ENCODE data around the gene ARHGAP28. TPM values are rescaled to one million over a fixed set of nuclear protein-coding genes. Genes with fewer than 3 reads are reported as not detected.
A peak's percentile ranks its signal among the peaks of the same experiment; 100 is the strongest.

ARHGAP28 gene
- 8.3 TPM for polyA plus RNA-seq (2013, experiment 1 of 2)
- polyA plus RNA-seq (2013, experiment 2 of 2), result 8.3 TPM

GRCh38 chr18:6729247-6730091, at the start of gene ARHGAP28:
Gene ARHGAP28, plus strand, starts transcription at chr18:6729716. Its CDS starts 106 bp downstream, at chr18:6729822.
- peak; percentile 94 for DNase-seq
- Histone ChIP-seq H3K36me3 (ENCODE audit: control insufficient read depth in 1 of 2, insufficient read depth in 2 of 2, low read depth in 1 of 2, low read length in 2 of 2) (no peaks in the 10 kb centered on the region), H3K23ac (ENCODE audit: low read length in 2 of 2) (peak within 1 kb of the TSS in 1 of 2 experiments; percentile 50), H3K4me1 (ENCODE audit: control insufficient read depth, insufficient read depth, low read depth, low read length) (peaks cover 3% of the 10 kb centered on the region), H2AK5ac (ENCODE audit: low read length, severe bottlenecking) (no peak within 1 kb of the TSS), H3K9ac (ENCODE audit: low read length) (peak within 1 kb of the TSS; percentile 71), H4K8ac (ENCODE audit: low read length) (peak within 1 kb of the TSS; percentile 36), H3K27me3 (ENCODE audit: control insufficient read depth in 1 of 2, insufficient read depth in 1 of 2, low read length in 2 of 2) (no peaks in the 10 kb centered on the region), H2BK5ac (ENCODE audit: low read depth, low read length, poor library complexity, severe bottlenecking) (peak within 1 kb of the TSS; percentile 79), H3K18ac (ENCODE audit: low read depth in 1 of 2, low read length in 2 of 2) (peak within 1 kb of the TSS; percentile 53 to 100), H3K4me2 (ENCODE audit: low read length, poor library complexity, severe bottlenecking) (peak within 1 kb of the TSS; percentile 62), H2BK15ac (ENCODE audit: low read depth, poor library complexity, severe bottlenecking) (no peak within 1 kb of the TSS), H2AFZ (ENCODE audit: low read depth, low read length) (peak within 1 kb of the TSS; percentile 93), H3K14ac (ENCODE audit: low read length in 2 of 2) (peak within 1 kb of the TSS in 1 of 2 experiments; percentile 98), H3K4ac (ENCODE audit: low read depth in 1 of 2, low read length in 2 of 2) (peak within 1 kb of the TSS in 1 of 2 experiments; percentile 90), H4K91ac (ENCODE audit: low read length) (peak within 1 kb of the TSS; percentile 74), H3K79me1 (replicated peaks; ENCODE audit: low read length, poor library complexity, severe bottlenecking) (no peaks in the 10 kb centered on the region), H3K4me3 (ENCODE audit: insufficient read depth in 1 of 2, low read depth in 1 of 2, low read length in 2 of 2) (peak within 1 kb of the TSS; percentile 79 to 90), H2BK120ac (ENCODE audit: low read depth, low read length) (peak within 1 kb of the TSS; percentile 67), H2BK12ac (ENCODE audit: low read length in 2 of 2) (peak within 1 kb of the TSS; percentile 81 to 95), H3K9me3 (ENCODE audit: control insufficient read depth, low read length) (no peaks in the 10 kb centered on the region), H3K27ac (ENCODE audit: low read length, poor library complexity, severe bottlenecking) (peak within 1 kb of the TSS; percentile 97)
- WGBS, result 1% methylated on average over 66 of the region's 96 CpGs

GRCh38 chr18:6681331-6681875, 48.1 kb upstream of the ARHGAP28 start:
- H3K9ac ChIP-seq (ENCODE audit: low read length), result no peak overlapping the region
- H3K9me3 ChIP-seq (ENCODE audit: control insufficient read depth, low read length), result no peaks in the 10 kb centered on the region
- no peak overlapping the region for H2BK120ac ChIP-seq (ENCODE audit: low read depth, low read length)
- peaks cover 0 to 5% of the 10 kb centered on the region in 2 experiments for H3K27me3 ChIP-seq (ENCODE audit: control insufficient read depth in 1 of 2, insufficient read depth in 1 of 2, low read length in 2 of 2)
- H2BK12ac ChIP-seq (ENCODE audit: low read length in 2 of 2), result no peak overlapping the region
- H3K36me3 ChIP-seq (ENCODE audit: control insufficient read depth in 1 of 2, insufficient read depth in 2 of 2, low read depth in 1 of 2, low read length in 2 of 2), result no peaks in the 10 kb centered on the region
- H3K4ac ChIP-seq (ENCODE audit: low read depth in 1 of 2, low read length in 2 of 2), result no peak overlapping the region
- no peaks in the 10 kb centered on the region for H3K79me1 ChIP-seq (replicated peaks; ENCODE audit: low read length, poor library complexity, severe bottlenecking)
- no peak overlapping the region for H4K91ac ChIP-seq (ENCODE audit: low read length)
- H3K4me2 ChIP-seq (ENCODE audit: low read length, poor library complexity, severe bottlenecking), result no peak overlapping the region
- H3K4me1 ChIP-seq (ENCODE audit: control insufficient read depth, insufficient read depth, low read depth, low read length), result no peaks in the 10 kb centered on the region
- WGBS, result no CpG with 5 or more reads among the region's 1 CpG
- H4K8ac ChIP-seq (ENCODE audit: low read length), result no peak overlapping the region
- H3K23ac ChIP-seq (ENCODE audit: low read length in 2 of 2), result no peak overlapping the region
- H2AFZ ChIP-seq (ENCODE audit: low read depth, low read length), result no peak overlapping the region
- no peak overlapping the region for H2BK5ac ChIP-seq (ENCODE audit: low read depth, low read length, poor library complexity, severe bottlenecking)
- H3K14ac ChIP-seq (ENCODE audit: low read length in 2 of 2), result no peak overlapping the region
- no peak overlapping the region for H3K18ac ChIP-seq (ENCODE audit: low read depth in 1 of 2, low read length in 2 of 2)
- no peak overlapping the region for H2AK5ac ChIP-seq (ENCODE audit: low read length, severe bottlenecking)
- DNase-seq, result no peak
- H3K27ac ChIP-seq (ENCODE audit: low read length, poor library complexity, severe bottlenecking), result no peak overlapping the region
- H3K4me3 ChIP-seq (ENCODE audit: insufficient read depth in 1 of 2, low read depth in 1 of 2, low read length in 2 of 2), result no peak overlapping the region
- H2BK15ac ChIP-seq (ENCODE audit: low read depth, poor library complexity, severe bottlenecking), result no peak overlapping the region

GRCh38 chr18:6682437-6683111, 46.9 kb upstream of the ARHGAP28 start:
- Histone ChIP-seq H3K27me3 (ENCODE audit: control insufficient read depth in 1 of 2, insufficient read depth in 1 of 2, low read length in 2 of 2) (peaks cover 0 to 5% of the 10 kb centered on the region in 2 experiments), H3K27ac (ENCODE audit: low read length, poor library complexity, severe bottlenecking) (no peak overlapping the region), H2BK120ac (ENCODE audit: low read depth, low read length) (no peak overlapping the region), H4K8ac (ENCODE audit: low read length) (no peak overlapping the region), H2BK12ac (ENCODE audit: low read length in 2 of 2) (no peak overlapping the region), H3K18ac (ENCODE audit: low read depth in 1 of 2, low read length in 2 of 2) (peak overlapping the region in 1 of 2 experiments; percentile 21), H3K79me1 (replicated peaks; ENCODE audit: low read length, poor library complexity, severe bottlenecking) (no peaks in the 10 kb centered on the region), H2AFZ (ENCODE audit: low read depth, low read length) (no peak overlapping the region), H3K9ac (ENCODE audit: low read length) (no peak overlapping the region), H3K4me3 (ENCODE audit: insufficient read depth in 1 of 2, low read depth in 1 of 2, low read length in 2 of 2) (no peak overlapping the region), H2AK5ac (ENCODE audit: low read length, severe bottlenecking) (no peak overlapping the region), H4K91ac (ENCODE audit: low read length) (no peak overlapping the region), H3K9me3 (ENCODE audit: control insufficient read depth, low read length) (no peaks in the 10 kb centered on the region), H3K4me1 (ENCODE audit: control insufficient read depth, insufficient read depth, low read depth, low read length) (no peaks in the 10 kb centered on the region), H3K4me2 (ENCODE audit: low read length, poor library complexity, severe bottlenecking) (no peak overlapping the region), H3K14ac (ENCODE audit: low read length in 2 of 2) (no peak overlapping the region), H3K4ac (ENCODE audit: low read depth in 1 of 2, low read length in 2 of 2) (no peak overlapping the region), H2BK15ac (ENCODE audit: low read depth, poor library complexity, severe bottlenecking) (no peak overlapping the region), H3K36me3 (ENCODE audit: control insufficient read depth in 1 of 2, insufficient read depth in 2 of 2, low read depth in 1 of 2, low read length in 2 of 2) (no peaks in the 10 kb centered on the region), H3K23ac (ENCODE audit: low read length in 2 of 2) (no peak overlapping the region), H2BK5ac (ENCODE audit: low read depth, low read length, poor library complexity, severe bottlenecking) (no peak overlapping the region)
- DNase-seq, result no peak
- WGBS, result 79% methylated on average over 14 of the region's 14 CpGs
